GM12892 (cell line): ENCODE measurements around the gene EPB41L1.

Source experiments
- POLR2A ChIP-seq: IDR thresholded peaks from 2 replicates; pipeline ENCODE4 v1.6.1; 2011; ENCODE audit warnings: low read depth, low read length, control low read depth
- POLR2AphosphoS5 ChIP-seq: IDR thresholded peaks from 2 replicates; pipeline ENCODE4 v1.6.1; 2011; ENCODE audit warnings: low read depth, low read length, control low read depth

DNA sequence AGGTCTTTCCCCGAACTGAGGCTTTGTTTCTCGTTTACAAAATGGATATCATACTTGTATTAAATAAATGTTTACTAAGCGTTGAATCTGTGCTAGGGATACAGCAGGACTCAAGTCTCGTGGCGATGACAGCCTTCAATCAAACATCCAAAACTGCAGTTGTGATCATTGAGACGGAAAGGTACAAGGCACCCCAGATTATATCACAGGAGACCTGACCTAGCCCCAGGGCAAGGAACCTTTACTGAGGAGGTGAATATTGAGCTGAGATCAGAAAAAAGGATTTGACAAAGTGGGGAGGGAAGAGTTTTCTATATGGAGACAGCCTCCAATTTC, 82.2 kb downstream of the EPB41L1 start:
- TF ChIP-seq POLR2AphosphoS5 (no peak), POLR2A (no peak)
